ENCODE data around the gene MYOF.

The MYOF gene

GRCh38 chr10:93299195-93299594 lies 182.9 kb downstream of the MYOF start:
- Histone ChIP-seq H3K9ac (no peak overlapping the region), H3K79me2 (ENCODE audit: insufficient read depth, low read depth) (no peaks in the 10 kb centered on the region), H3K36me3 (ENCODE audit: insufficient read depth) (no peaks in the 10 kb centered on the region), H3K27ac (no peak overlapping the region), H3K4me2 (no peak overlapping the region), H3K4me1 (ENCODE audit: low read depth, poor library complexity, severe bottlenecking) (no peaks in the 10 kb centered on the region), H3K4me3 (IDR thresholded peaks at IDR 0.05; ENCODE audit: insufficient read depth, low read depth, low read length) (no peak overlapping the region), H2AFZ (ENCODE audit: low read depth) (no peak overlapping the region), H4K20me1 (ENCODE audit: insufficient read depth) (no peaks in the 10 kb centered on the region), H3K27me3 (ENCODE audit: insufficient read depth, low read depth) (no peaks in the 10 kb centered on the region)
- TF ChIP-seq CTCF (conservative IDR thresholded peaks at IDR 0.05; ENCODE audit: low read depth, low read length), result no peak

- no peak overlapping the region for H3K4me3 ChIP-seq (IDR thresholded peaks at IDR 0.05; ENCODE audit: insufficient read depth, low read depth, low read length)
- no peaks in the 10 kb centered on the region for H3K27me3 ChIP-seq (ENCODE audit: insufficient read depth, low read depth)
- H3K36me3 ChIP-seq (ENCODE audit: insufficient read depth), result no peaks in the 10 kb centered on the region
- H3K4me2 ChIP-seq, result no peak overlapping the region
- no peaks in the 10 kb centered on the region for H3K4me1 ChIP-seq (ENCODE audit: low read depth, poor library complexity, severe bottlenecking)
- no peaks in the 10 kb centered on the region for H3K79me2 ChIP-seq (ENCODE audit: insufficient read depth, low read depth)
- TF ChIP-seq CTCF (conservative IDR thresholded peaks at IDR 0.05; ENCODE audit: low read depth, low read length), result no peak
- no peaks in the 10 kb centered on the region for H4K20me1 ChIP-seq (ENCODE audit: insufficient read depth)
- H2AFZ ChIP-seq (ENCODE audit: low read depth), result no peak overlapping the region
- H3K27ac ChIP-seq, result no peak overlapping the region
- H3K9ac ChIP-seq, result no peak overlapping the region
These were observed 186.0 kb downstream of the MYOF start for GRCh38 chr10:93296151-93296550.

GRCh38 chr10:93293999-93294398 lies 188.1 kb downstream of the MYOF start:
- H3K4me2 ChIP-seq, result no peak overlapping the region
- TF ChIP-seq CTCF (conservative IDR thresholded peaks at IDR 0.05; ENCODE audit: low read depth, low read length), result no peak
- H3K27ac ChIP-seq, result no peak overlapping the region
- no peaks in the 10 kb centered on the region for H3K36me3 ChIP-seq (ENCODE audit: insufficient read depth)
- no peak overlapping the region for H3K9ac ChIP-seq
- H2AFZ ChIP-seq (ENCODE audit: low read depth), result no peak overlapping the region
- no peaks in the 10 kb centered on the region for H3K79me2 ChIP-seq (ENCODE audit: insufficient read depth, low read depth)
- no peaks in the 10 kb centered on the region for H3K4me1 ChIP-seq (ENCODE audit: low read depth, poor library complexity, severe bottlenecking)
- H4K20me1 ChIP-seq (ENCODE audit: insufficient read depth), result no peaks in the 10 kb centered on the region
- H3K27me3 ChIP-seq (ENCODE audit: insufficient read depth, low read depth), result no peaks in the 10 kb centered on the region
- no peak overlapping the region for H3K4me3 ChIP-seq (IDR thresholded peaks at IDR 0.05; ENCODE audit: insufficient read depth, low read depth, low read length)

- H3K79me2 ChIP-seq (ENCODE audit: insufficient read depth, low read depth), result no peaks in the 10 kb centered on the region
- no peak overlapping the region for H3K9ac ChIP-seq
- no peaks in the 10 kb centered on the region for H3K27me3 ChIP-seq (ENCODE audit: insufficient read depth, low read depth)
- H3K27ac ChIP-seq, result no peak overlapping the region
- H3K4me1 ChIP-seq (ENCODE audit: low read depth, poor library complexity, severe bottlenecking), result no peaks in the 10 kb centered on the region
- no peak overlapping the region for H3K4me2 ChIP-seq
- TF ChIP-seq CTCF (conservative IDR thresholded peaks at IDR 0.05; ENCODE audit: low read depth, low read length), result no peak
- H2AFZ ChIP-seq (ENCODE audit: low read depth), result no peak overlapping the region
- no peak overlapping the region for H3K4me3 ChIP-seq (IDR thresholded peaks at IDR 0.05; ENCODE audit: insufficient read depth, low read depth, low read length)
- H4K20me1 ChIP-seq (ENCODE audit: insufficient read depth), result no peaks in the 10 kb centered on the region
- H3K36me3 ChIP-seq (ENCODE audit: insufficient read depth), result no peaks in the 10 kb centered on the region
These were observed 191.3 kb downstream of the MYOF start for GRCh38 chr10:93290661-93291354.
